Neural progenitor cell (in vitro differentiated cells): ENCODE measurements around the gene PER1.

ENCODE experiments used
- CTCF ChIP-seq: fragments of 200-600 bp; sonication (generic); IDR thresholded peaks from 2 replicates; pipeline ENCODE4 v1.5.1; 2017; ENCODE audit warnings: antibody characterized with exemption, mild to moderate bottlenecking
- EZH2 ChIP-seq: fragments of 200-600 bp; sonication (generic); IDR thresholded peaks from 2 replicates; pipeline ENCODE4 v1.6.1; 2017; ENCODE audit warnings: antibody characterized with exemption, mild to moderate bottlenecking, moderate library complexity
- EZH2phosphoT487 ChIP-seq: fragments of 200-600 bp; sonication (generic); IDR thresholded peaks from 2 replicates; pipeline ENCODE4 v1.6.1; 2017; ENCODE audit warnings: antibody characterized with exemption

GRCh38 chr17:8189711-8190477 is 37.7 kb upstream of the PER1 start, which contains the start of gene BORCS6:
- TF ChIP-seq CTCF (no peak), EZH2 (no peak), EZH2phosphoT487 (no peak)
